ENCODE results near the gene VWC2L. TPM values are rescaled to one million over a fixed set of nuclear protein-coding genes. Genes with fewer than 3 reads are reported as not detected.

VWC2L gene
- total and polyA plus RNA-seq, 2 donors (not counting 1 experiment from before 2014, with no cell fraction given) = not detected

DNA sequence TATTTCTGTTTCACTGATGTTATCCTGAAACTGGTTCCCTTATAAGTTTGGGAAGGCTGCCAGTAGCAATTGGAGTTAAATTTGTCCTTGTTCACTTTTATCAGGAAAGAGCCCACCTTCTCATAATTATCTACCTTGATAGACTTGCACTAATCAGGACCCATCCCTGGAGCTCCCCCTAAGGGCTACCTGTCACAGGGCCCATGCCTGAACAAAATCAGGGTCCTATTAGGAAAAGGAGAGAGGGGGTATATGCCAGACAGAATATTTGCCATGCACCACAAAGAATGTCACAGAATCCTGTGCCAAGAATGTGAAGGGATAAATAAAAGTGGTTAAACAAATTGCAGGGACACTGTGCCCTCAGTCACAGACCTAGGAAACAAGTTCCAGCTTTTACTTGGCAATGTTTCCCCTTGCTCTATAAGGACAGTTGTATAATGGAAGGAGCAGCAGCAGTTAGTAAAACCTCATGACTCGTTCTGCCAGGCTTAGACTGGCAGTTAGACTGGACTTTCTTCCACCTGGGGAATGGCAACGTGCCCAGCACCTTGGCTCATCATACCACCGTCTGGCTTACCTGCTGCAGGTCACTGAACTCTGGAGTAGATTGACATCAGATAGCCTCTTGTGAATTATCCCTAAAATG lies 32.3 kb upstream of the VWC2L start:
- CTCF ChIA-PET = no interaction called here
- DNase-seq = no peak
- WGBS (ENCODE audit: insufficient coverage) = 77% methylated on average over 3 of the region's 3 CpGs
- Histone ChIP-seq H3K27ac (ENCODE audit: low read length in 2 of 2) (no peak overlapping the region), H3K9ac (ENCODE audit: low read length) (no peak overlapping the region), H3K79me2 (ENCODE audit: control insufficient read depth, insufficient read depth, low read length) (no peaks in the 10 kb centered on the region), H3K9me3 (ENCODE audit: control extremely low read depth in 1 of 3, control insufficient read depth in 2 of 3, insufficient read depth in 1 of 3, low read length in 2 of 3) (no peaks in the 10 kb centered on the region), H4K20me1 (ENCODE audit: control insufficient read depth, insufficient read depth, low read length, poor library complexity, severe bottlenecking) (no peaks in the 10 kb centered on the region), H3K36me3 (replicated peaks in 1 of 2; ENCODE audit: control extremely low read depth in 1 of 2, control insufficient read depth in 1 of 2, extremely low read depth in 1 of 2, insufficient read depth in 2 of 2, low read length in 1 of 2) (no peaks in the 10 kb centered on the region), H3K27me3 (replicated peaks in 1 of 4; ENCODE audit: control extremely low read depth in 1 of 4, control insufficient read depth in 3 of 4, insufficient read depth in 4 of 4, low read length in 3 of 4) (no peaks in the 10 kb centered on the region), H2AFZ (ENCODE audit: insufficient read depth, low read depth, low read length, poor library complexity, severe bottlenecking) (no peak overlapping the region), H3K4me2 (replicated peaks; ENCODE audit: low read depth, low read length, poor library complexity, severe bottlenecking) (no peak overlapping the region), H3K4me1 (ENCODE audit: control insufficient read depth in 2 of 2, insufficient read depth in 2 of 2, low read length in 2 of 2) (no peaks in the 10 kb centered on the region), H3K4me3 (ENCODE audit: control extremely low read depth in 1 of 5, extremely low read depth in 1 of 5, insufficient read depth in 1 of 5, low read depth in 2 of 5, low read length in 4 of 5) (no peak overlapping the region)
- Mint-ChIP-seq H3K9me3 (ENCODE audit: insufficient read depth) (no peaks in the 10 kb centered on the region), H3K4me3 (no peak overlapping the region), H3K27ac (no peak overlapping the region), H3K4me1 (no peaks in the 10 kb centered on the region), H3K27me3 (no peaks in the 10 kb centered on the region)
- ATAC-seq (ENCODE audit: low read depth) = no peak
- TF ChIP-seq, protein P1, sequence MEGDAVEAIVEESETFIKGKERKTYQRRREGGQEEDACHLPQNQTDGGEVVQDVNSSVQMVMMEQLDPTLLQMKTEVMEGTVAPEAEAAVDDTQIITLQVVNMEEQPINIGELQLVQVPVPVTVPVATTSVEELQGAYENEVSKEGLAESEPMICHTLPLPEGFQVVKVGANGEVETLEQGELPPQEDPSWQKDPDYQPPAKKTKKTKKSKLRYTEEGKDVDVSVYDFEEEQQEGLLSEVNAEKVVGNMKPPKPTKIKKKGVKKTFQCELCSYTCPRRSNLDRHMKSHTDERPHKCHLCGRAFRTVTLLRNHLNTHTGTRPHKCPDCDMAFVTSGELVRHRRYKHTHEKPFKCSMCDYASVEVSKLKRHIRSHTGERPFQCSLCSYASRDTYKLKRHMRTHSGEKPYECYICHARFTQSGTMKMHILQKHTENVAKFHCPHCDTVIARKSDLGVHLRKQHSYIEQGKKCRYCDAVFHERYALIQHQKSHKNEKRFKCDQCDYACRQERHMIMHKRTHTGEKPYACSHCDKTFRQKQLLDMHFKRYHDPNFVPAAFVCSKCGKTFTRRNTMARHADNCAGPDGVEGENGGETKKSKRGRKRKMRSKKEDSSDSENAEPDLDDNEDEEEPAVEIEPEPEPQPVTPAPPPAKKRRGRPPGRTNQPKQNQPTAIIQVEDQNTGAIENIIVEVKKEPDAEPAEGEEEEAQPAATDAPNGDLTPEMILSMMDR (IDR thresholded peaks at IDR 0.05) = no peak
- TF ChIP-seq EZH2 (IDR thresholded peaks at IDR 0.05; ENCODE audit: borderline replicate concordance, insufficient read depth, low read depth, low read length, poor library complexity, severe bottlenecking) = no peak
- intact Hi-C loops (cut with micrococcal nuclease) = no loop called here
- POLR2A ChIA-PET = no interaction called here

DNA sequence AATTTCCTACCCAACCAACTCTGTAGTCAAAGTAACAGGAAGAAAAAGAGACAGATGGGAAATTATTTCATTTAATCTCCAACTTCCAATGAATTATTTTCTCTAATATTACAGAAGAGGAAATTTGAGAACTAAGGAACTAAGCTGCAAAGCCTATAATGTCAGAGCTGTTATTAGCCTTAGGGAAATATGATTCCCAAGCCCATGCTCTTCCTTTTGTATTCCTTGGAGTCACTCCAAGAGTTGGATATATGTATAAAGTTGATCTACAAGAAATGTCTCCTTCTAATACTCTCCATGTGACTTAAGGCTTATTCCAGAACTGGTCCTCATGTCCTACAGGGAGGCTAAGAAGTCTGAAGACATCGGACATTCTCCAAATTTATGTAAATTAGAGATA lies 31.6 kb upstream of the VWC2L start:
- TF ChIP-seq, protein P1 (IDR thresholded peaks at IDR 0.05) = no peak
- no peak for TF ChIP-seq EZH2 (IDR thresholded peaks at IDR 0.05; ENCODE audit: borderline replicate concordance, insufficient read depth, low read depth, low read length, poor library complexity, severe bottlenecking)
- no peaks in the 10 kb centered on the region for H3K36me3 ChIP-seq (replicated peaks in 1 of 2; ENCODE audit: control extremely low read depth in 1 of 2, control insufficient read depth in 1 of 2, extremely low read depth in 1 of 2, insufficient read depth in 2 of 2, low read length in 1 of 2)
- no peak overlapping the region for H3K27ac Mint-ChIP-seq
- H3K4me2 ChIP-seq (replicated peaks; ENCODE audit: low read depth, low read length, poor library complexity, severe bottlenecking) = no peak overlapping the region
- H3K9ac ChIP-seq (ENCODE audit: low read length) = no peak overlapping the region
- no peak for ATAC-seq (ENCODE audit: low read depth)
- CTCF ChIA-PET = no interaction called here
- intact Hi-C loops (cut with micrococcal nuclease) = no loop called here
- no peaks in the 10 kb centered on the region for H3K4me1 Mint-ChIP-seq
- no peak for DNase-seq
- no peak overlapping the region for H2AFZ ChIP-seq (ENCODE audit: insufficient read depth, low read depth, low read length, poor library complexity, severe bottlenecking)
- H4K20me1 ChIP-seq (ENCODE audit: control insufficient read depth, insufficient read depth, low read length, poor library complexity, severe bottlenecking) = no peaks in the 10 kb centered on the region
- no peaks in the 10 kb centered on the region for H3K9me3 ChIP-seq (ENCODE audit: control extremely low read depth in 1 of 3, control insufficient read depth in 2 of 3, insufficient read depth in 1 of 3, low read length in 2 of 3)
- H3K27me3 Mint-ChIP-seq = no peaks in the 10 kb centered on the region
- no peak overlapping the region for H3K4me3 ChIP-seq (ENCODE audit: control extremely low read depth in 1 of 5, extremely low read depth in 1 of 5, insufficient read depth in 1 of 5, low read depth in 2 of 5, low read length in 4 of 5)
- no peaks in the 10 kb centered on the region for H3K9me3 Mint-ChIP-seq (ENCODE audit: insufficient read depth)
- POLR2A ChIA-PET = no interaction called here
- H3K79me2 ChIP-seq (ENCODE audit: control insufficient read depth, insufficient read depth, low read length) = no peaks in the 10 kb centered on the region
- no peak overlapping the region for H3K27ac ChIP-seq (ENCODE audit: low read length in 2 of 2)
- H3K4me3 Mint-ChIP-seq = no peak overlapping the region
- H3K27me3 ChIP-seq (replicated peaks in 1 of 4; ENCODE audit: control extremely low read depth in 1 of 4, control insufficient read depth in 3 of 4, insufficient read depth in 4 of 4, low read length in 3 of 4) = no peaks in the 10 kb centered on the region
- no peaks in the 10 kb centered on the region for H3K4me1 ChIP-seq (ENCODE audit: control insufficient read depth in 2 of 2, insufficient read depth in 2 of 2, low read length in 2 of 2)
- WGBS (ENCODE audit: insufficient coverage) = no CpG with 5 or more reads among the region's 1 CpG

Measured in B cell (primary cell).